Measurements from ENCODE around the gene RAD9B.
A peak's percentile ranks its signal among the peaks of the same experiment; 100 is the strongest.
"Not testable (repeated sequence)": the region's sequence is repeated elsewhere in the genome, so short reads cannot be mapped to it uniquely, and the experiment has no call there.

RAD9B gene

GRCh38 chr12:110501399-110501751 is 756 bp upstream of the RAD9B start:
- Histone ChIP-seq H3K9me3 (ENCODE audit: control insufficient read depth, low read length) (no peaks in the 10 kb centered on the region), H3K9ac (ENCODE audit: low read length) (peak overlapping the region; percentile 86), H3K4me3 (ENCODE audit: low read length) (peak overlapping the region; percentile 70), H3K36me3 (ENCODE audit: control insufficient read depth, insufficient read depth, low read length) (no peaks in the 10 kb centered on the region), H3K4me1 (ENCODE audit: control insufficient read depth, insufficient read depth, low read length) (peaks cover 17% of the 10 kb centered on the region), H3K27me3 (ENCODE audit: control insufficient read depth, insufficient read depth, low read length) (no peaks in the 10 kb centered on the region)

- H3K4me3 ChIP-seq (ENCODE audit: low read length), result no peak overlapping the region
- no peaks in the 10 kb centered on the region for H3K9me3 ChIP-seq (ENCODE audit: control insufficient read depth, low read length)
- no peaks in the 10 kb centered on the region for H3K27me3 ChIP-seq (ENCODE audit: control insufficient read depth, insufficient read depth, low read length)
- no peaks in the 10 kb centered on the region for H3K36me3 ChIP-seq (ENCODE audit: control insufficient read depth, insufficient read depth, low read length)
- H3K4me1 ChIP-seq (ENCODE audit: control insufficient read depth, insufficient read depth, low read length), result peaks cover 17% of the 10 kb centered on the region
- H3K9ac ChIP-seq (ENCODE audit: low read length), result no peak overlapping the region
These were observed 1.3 kb downstream of the RAD9B start for GRCh38 chr12:110503432-110503831.

GRCh38 chr12:110505332-110505731 is 3.2 kb downstream of the RAD9B start:
- no peak overlapping the region for H3K4me3 ChIP-seq (ENCODE audit: low read length)
- no peaks in the 10 kb centered on the region for H3K36me3 ChIP-seq (ENCODE audit: control insufficient read depth, insufficient read depth, low read length)
- H3K4me1 ChIP-seq (ENCODE audit: control insufficient read depth, insufficient read depth, low read length), result peaks cover 13% of the 10 kb centered on the region
- H3K9ac ChIP-seq (ENCODE audit: low read length), result no peak overlapping the region
- H3K27me3 ChIP-seq (ENCODE audit: control insufficient read depth, insufficient read depth, low read length), result no peaks in the 10 kb centered on the region
- no peaks in the 10 kb centered on the region for H3K9me3 ChIP-seq (ENCODE audit: control insufficient read depth, low read length)

GRCh38 chr12:110508071-110508586 is 6.0 kb downstream of the RAD9B start:
- no peak overlapping the region for H3K9ac ChIP-seq (ENCODE audit: low read length)
- no peaks in the 10 kb centered on the region for H3K27me3 ChIP-seq (ENCODE audit: control insufficient read depth, insufficient read depth, low read length)
- H3K36me3 ChIP-seq (ENCODE audit: control insufficient read depth, insufficient read depth, low read length), result no peaks in the 10 kb centered on the region
- H3K4me1 ChIP-seq (ENCODE audit: control insufficient read depth, insufficient read depth, low read length), result no peaks in the 10 kb centered on the region
- no peaks in the 10 kb centered on the region for H3K9me3 ChIP-seq (ENCODE audit: control insufficient read depth, low read length)
- H3K4me3 ChIP-seq (ENCODE audit: low read length), result no peak overlapping the region

GRCh38 chr12:110513842-110514241 is 11.7 kb downstream of the RAD9B start:
- no peak overlapping the region for H3K9ac ChIP-seq (ENCODE audit: low read length)
- H3K4me1 ChIP-seq (ENCODE audit: control insufficient read depth, insufficient read depth, low read length), result no peaks in the 10 kb centered on the region
- H3K27me3 ChIP-seq (ENCODE audit: control insufficient read depth, insufficient read depth, low read length), result no peaks in the 10 kb centered on the region
- no peak overlapping the region for H3K4me3 ChIP-seq (ENCODE audit: low read length)
- H3K36me3 ChIP-seq (ENCODE audit: control insufficient read depth, insufficient read depth, low read length), result no peaks in the 10 kb centered on the region
- no peaks in the 10 kb centered on the region for H3K9me3 ChIP-seq (ENCODE audit: control insufficient read depth, low read length)

GRCh38 chr12:110514363-110514762 is 12.2 kb downstream of the RAD9B start:
- Histone ChIP-seq H3K36me3 (ENCODE audit: control insufficient read depth, insufficient read depth, low read length) (no peaks in the 10 kb centered on the region), H3K9me3 (ENCODE audit: control insufficient read depth, low read length) (no peaks in the 10 kb centered on the region), H3K4me3 (ENCODE audit: low read length) (no peak overlapping the region)

GRCh38 chr12:110516995-110517394 is 14.9 kb downstream of the RAD9B start:
- Histone ChIP-seq H3K9me3 (ENCODE audit: control insufficient read depth, low read length) (no peaks in the 10 kb centered on the region), H3K27me3 (ENCODE audit: control insufficient read depth, insufficient read depth, low read length) (no peaks in the 10 kb centered on the region), H3K4me3 (ENCODE audit: low read length) (no peak overlapping the region), H3K36me3 (ENCODE audit: control insufficient read depth, insufficient read depth, low read length) (no peaks in the 10 kb centered on the region), H3K9ac (ENCODE audit: low read length) (no peak overlapping the region), H3K4me1 (ENCODE audit: control insufficient read depth, insufficient read depth, low read length) (no peaks in the 10 kb centered on the region)

More at GRCh38 chr12:110514363-110514762, 12.2 kb downstream of the RAD9B start:
- Histone ChIP-seq H3K27me3 (ENCODE audit: control insufficient read depth, insufficient read depth, low read length) (no peaks in the 10 kb centered on the region), H3K4me1 (ENCODE audit: control insufficient read depth, insufficient read depth, low read length) (no peaks in the 10 kb centered on the region), H3K9ac (ENCODE audit: low read length) (no peak overlapping the region)

- H3K36me3 ChIP-seq (ENCODE audit: control insufficient read depth, insufficient read depth, low read length); H3K4me1 ChIP-seq (ENCODE audit: control insufficient read depth, insufficient read depth, low read length); H3K27me3 ChIP-seq (ENCODE audit: control insufficient read depth, insufficient read depth, low read length); H3K4me3 ChIP-seq (ENCODE audit: low read length); H3K9ac ChIP-seq (ENCODE audit: low read length); H3K9me3 ChIP-seq (ENCODE audit: control insufficient read depth, low read length): not testable (repeated sequence)
These were observed 15.9 kb downstream of the RAD9B start for GRCh38 chr12:110518014-110518413.

- H3K9ac ChIP-seq (ENCODE audit: low read length); H3K9me3 ChIP-seq (ENCODE audit: control insufficient read depth, low read length); H3K4me3 ChIP-seq (ENCODE audit: low read length); H3K27me3 ChIP-seq (ENCODE audit: control insufficient read depth, insufficient read depth, low read length); H3K36me3 ChIP-seq (ENCODE audit: control insufficient read depth, insufficient read depth, low read length); H3K4me1 ChIP-seq (ENCODE audit: control insufficient read depth, insufficient read depth, low read length): not testable (repeated sequence)
These were observed 19.0 kb downstream of the RAD9B start for GRCh38 chr12:110520876-110521712.

GRCh38 chr12:110528277-110528839 is 26.2 kb downstream of the RAD9B start:
- no peaks in the 10 kb centered on the region for H3K27me3 ChIP-seq (ENCODE audit: control insufficient read depth, insufficient read depth, low read length)
- no peak overlapping the region for H3K9ac ChIP-seq (ENCODE audit: low read length)
- H3K9me3 ChIP-seq (ENCODE audit: control insufficient read depth, low read length), result no peaks in the 10 kb centered on the region
- no peaks in the 10 kb centered on the region for H3K36me3 ChIP-seq (ENCODE audit: control insufficient read depth, insufficient read depth, low read length)
- no peaks in the 10 kb centered on the region for H3K4me1 ChIP-seq (ENCODE audit: control insufficient read depth, insufficient read depth, low read length)
- H3K4me3 ChIP-seq (ENCODE audit: low read length), result no peak overlapping the region

GRCh38 chr12:110530511-110530910 is 28.4 kb downstream of the RAD9B start:
- no peak overlapping the region for H3K4me3 ChIP-seq (ENCODE audit: low read length)
- H3K9me3 ChIP-seq (ENCODE audit: control insufficient read depth, low read length), result no peaks in the 10 kb centered on the region
- no peaks in the 10 kb centered on the region for H3K27me3 ChIP-seq (ENCODE audit: control insufficient read depth, insufficient read depth, low read length)
- no peaks in the 10 kb centered on the region for H3K4me1 ChIP-seq (ENCODE audit: control insufficient read depth, insufficient read depth, low read length)
- no peaks in the 10 kb centered on the region for H3K36me3 ChIP-seq (ENCODE audit: control insufficient read depth, insufficient read depth, low read length)
- no peak overlapping the region for H3K9ac ChIP-seq (ENCODE audit: low read length)

GRCh38 chr12:110531741-110532333 is 29.7 kb downstream of the RAD9B start:
- Histone ChIP-seq H3K27me3 (ENCODE audit: control insufficient read depth, insufficient read depth, low read length) (no peaks in the 10 kb centered on the region), H3K9ac (ENCODE audit: low read length) (no peak overlapping the region), H3K36me3 (ENCODE audit: control insufficient read depth, insufficient read depth, low read length) (no peaks in the 10 kb centered on the region), H3K4me3 (ENCODE audit: low read length) (no peak overlapping the region), H3K9me3 (ENCODE audit: control insufficient read depth, low read length) (no peaks in the 10 kb centered on the region), H3K4me1 (ENCODE audit: control insufficient read depth, insufficient read depth, low read length) (no peaks in the 10 kb centered on the region)
